Measurements from ENCODE around the gene ADAT3. TPM values are rescaled to one million over a fixed set of nuclear protein-coding genes. Genes with fewer than 3 reads are reported as not detected.

The ADAT3 gene
- total and polyA plus RNA-seq, 8 donors = 4.2 to 75.9 (median 6.3) TPM

- intact Hi-C loops (cut with DNase I; ENCODE audit: low total_unique reads) = no loop called here
- Histone ChIP-seq H3K36me3 (peaks cover 60 to 81% (median 80%) of the 10 kb centered on the region in 4 donors), H3K4me3 (no peak overlapping the region), H3K9me3 (no peaks in the 10 kb centered on the region), H3K4me1 (no peaks in the 10 kb centered on the region), H3K27me3 (no peaks in the 10 kb centered on the region), H3K27ac (no peak overlapping the region)
- DNase-seq = no peak
- WGBS, 5 donors = 93 to 96% (median 94%) methylated on average over 23 of the region's 23 CpGs
- TF ChIP-seq EP300 (IDR thresholded peaks at IDR 0.05) = no peak
- no peak for TF ChIP-seq POLR2AphosphoS5 (IDR thresholded peaks at IDR 0.05)
- no peak for TF ChIP-seq CTCF (IDR thresholded peaks at IDR 0.05)
- no peak for TF ChIP-seq POLR2A (IDR thresholded peaks at IDR 0.05)
Measured at GRCh38 chr19:1922803-1923202, 17.6 kb downstream of the ADAT3 start.

- intact Hi-C loops (cut with DNase I; ENCODE audit: low total_unique reads) = no loop called here
- no peak for TF ChIP-seq EP300 (IDR thresholded peaks at IDR 0.05)
- TF ChIP-seq POLR2AphosphoS5 (IDR thresholded peaks at IDR 0.05) = no peak
- TF ChIP-seq POLR2A (IDR thresholded peaks at IDR 0.05) = no peak
- TF ChIP-seq CTCF (IDR thresholded peaks at IDR 0.05) = no peak
- H3K4me1 ChIP-seq = no peaks in the 10 kb centered on the region
- no peaks in the 10 kb centered on the region for H3K27me3 ChIP-seq
- H3K4me3 ChIP-seq = no peak overlapping the region
- no peak for DNase-seq
- 82 to 93% (median 83%) methylated on average over 7 to 8 of the region's 8 CpGs for WGBS, 5 donors
- H3K9me3 ChIP-seq = no peaks in the 10 kb centered on the region
- H3K36me3 ChIP-seq = peaks cover 55 to 76% (median 75%) of the 10 kb centered on the region in 4 donors
- no peak overlapping the region for H3K27ac ChIP-seq
Measured at GRCh38 chr19:1923319-1923718, 18.1 kb downstream of the ADAT3 start.

GRCh38 chr19:1924320-1924961 is 19.2 kb downstream of the ADAT3 start:
- Histone ChIP-seq H3K4me3 (no peak overlapping the region), H3K4me1 (peaks cover 4 to 7% (median 7%) of the 10 kb centered on the region in 4 donors), H3K36me3 (peaks cover 47 to 65% (median 64%) of the 10 kb centered on the region in 4 donors), H3K9me3 (no peaks in the 10 kb centered on the region), H3K27ac (no peak overlapping the region), H3K27me3 (no peaks in the 10 kb centered on the region)
- TF ChIP-seq CTCF (IDR thresholded peaks at IDR 0.05) = no peak
- WGBS, 5 donors = 85 to 94% (median 93%) methylated on average over 10 to 35 of the region's 35 CpGs
- DNase-seq = no peak
- intact Hi-C loops (cut with DNase I; ENCODE audit: low total_unique reads) = no loop called here

- Histone ChIP-seq H3K27ac (no peak overlapping the region), H3K4me1 (peaks cover 11 to 17% (median 15%) of the 10 kb centered on the region in 4 donors), H3K36me3 (peaks cover 37 to 54% (median 53%) of the 10 kb centered on the region in 4 donors), H3K27me3 (peaks cover 0 to 4% (median 0%) of the 10 kb centered on the region in 3 donors), H3K4me3 (no peak overlapping the region), H3K9me3 (no peaks in the 10 kb centered on the region)
- intact Hi-C loops (cut with DNase I; ENCODE audit: low total_unique reads) = no loop called here
- DNase-seq = no peak
- WGBS, 5 donors = 88 to 91% (median 88%) methylated on average over 16 of the region's 16 CpGs
- TF ChIP-seq CTCF (IDR thresholded peaks at IDR 0.05) (no peak), POLR2A (IDR thresholded peaks at IDR 0.05) (no peak), EP300 (IDR thresholded peaks at IDR 0.05) (no peak), POLR2AphosphoS5 (IDR thresholded peaks at IDR 0.05) (no peak)
Measured at GRCh38 chr19:1925544-1925943, 20.3 kb downstream of the ADAT3 start.

All from stomach (tissue), 9 donors.